ENCODE measurements around the gene TREML2.

- no peak for TF ChIP-seq ZNF19 (tag by site-specific recombination; IDR thresholded peaks at IDR 0.05; ENCODE audit: low read depth)
- TF ChIP-seq, protein P1, sequence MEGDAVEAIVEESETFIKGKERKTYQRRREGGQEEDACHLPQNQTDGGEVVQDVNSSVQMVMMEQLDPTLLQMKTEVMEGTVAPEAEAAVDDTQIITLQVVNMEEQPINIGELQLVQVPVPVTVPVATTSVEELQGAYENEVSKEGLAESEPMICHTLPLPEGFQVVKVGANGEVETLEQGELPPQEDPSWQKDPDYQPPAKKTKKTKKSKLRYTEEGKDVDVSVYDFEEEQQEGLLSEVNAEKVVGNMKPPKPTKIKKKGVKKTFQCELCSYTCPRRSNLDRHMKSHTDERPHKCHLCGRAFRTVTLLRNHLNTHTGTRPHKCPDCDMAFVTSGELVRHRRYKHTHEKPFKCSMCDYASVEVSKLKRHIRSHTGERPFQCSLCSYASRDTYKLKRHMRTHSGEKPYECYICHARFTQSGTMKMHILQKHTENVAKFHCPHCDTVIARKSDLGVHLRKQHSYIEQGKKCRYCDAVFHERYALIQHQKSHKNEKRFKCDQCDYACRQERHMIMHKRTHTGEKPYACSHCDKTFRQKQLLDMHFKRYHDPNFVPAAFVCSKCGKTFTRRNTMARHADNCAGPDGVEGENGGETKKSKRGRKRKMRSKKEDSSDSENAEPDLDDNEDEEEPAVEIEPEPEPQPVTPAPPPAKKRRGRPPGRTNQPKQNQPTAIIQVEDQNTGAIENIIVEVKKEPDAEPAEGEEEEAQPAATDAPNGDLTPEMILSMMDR (tag by site-specific recombination; IDR thresholded peaks at IDR 0.05) = no peak; the same call in 1 of the 2 replicates
- TF ChIP-seq, protein P2, sequence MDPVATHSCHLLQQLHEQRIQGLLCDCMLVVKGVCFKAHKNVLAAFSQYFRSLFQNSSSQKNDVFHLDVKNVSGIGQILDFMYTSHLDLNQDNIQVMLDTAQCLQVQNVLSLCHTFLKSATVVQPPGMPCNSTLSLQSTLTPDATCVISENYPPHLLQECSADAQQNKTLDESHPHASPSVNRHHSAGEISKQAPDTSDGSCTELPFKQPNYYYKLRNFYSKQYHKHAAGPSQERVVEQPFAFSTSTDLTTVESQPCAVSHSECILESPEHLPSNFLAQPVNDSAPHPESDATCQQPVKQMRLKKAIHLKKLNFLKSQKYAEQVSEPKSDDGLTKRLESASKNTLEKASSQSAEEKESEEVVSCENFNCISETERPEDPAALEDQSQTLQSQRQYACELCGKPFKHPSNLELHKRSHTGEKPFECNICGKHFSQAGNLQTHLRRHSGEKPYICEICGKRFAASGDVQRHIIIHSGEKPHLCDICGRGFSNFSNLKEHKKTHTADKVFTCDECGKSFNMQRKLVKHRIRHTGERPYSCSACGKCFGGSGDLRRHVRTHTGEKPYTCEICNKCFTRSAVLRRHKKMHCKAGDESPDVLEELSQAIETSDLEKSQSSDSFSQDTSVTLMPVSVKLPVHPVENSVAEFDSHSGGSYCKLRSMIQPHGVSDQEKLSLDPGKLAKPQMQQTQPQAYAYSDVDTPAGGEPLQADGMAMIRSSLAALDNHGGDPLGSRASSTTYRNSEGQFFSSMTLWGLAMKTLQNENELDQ (tag by site-specific recombination; IDR thresholded peaks at IDR 0.05; ENCODE audit: low read depth) = no peak
- no peak for TF ChIP-seq ZNF660 (tag by site-specific recombination; IDR thresholded peaks at IDR 0.05)
- no peak for TF ChIP-seq ZNF311 (tag by site-specific recombination; IDR thresholded peaks at IDR 0.05; ENCODE audit: borderline replicate concordance)
- no peak for TF ChIP-seq ZNF530 (tag by site-specific recombination; IDR thresholded peaks at IDR 0.05; ENCODE audit: low read depth)
- no peak for TF ChIP-seq ZNF768 (tag by site-specific recombination; IDR thresholded peaks at IDR 0.05)
- no peak for TF ChIP-seq ZNF623 (tag by site-specific recombination; IDR thresholded peaks at IDR 0.05)
- no peak for TF ChIP-seq ZBTB48 (tag by site-specific recombination; IDR thresholded peaks at IDR 0.05)
- no peak for TF ChIP-seq ATF2 (tag by site-specific recombination; IDR thresholded peaks at IDR 0.05; ENCODE audit: low read depth)
- TF ChIP-seq IKZF3 (tag by site-specific recombination; IDR thresholded peaks at IDR 0.05) = no peak
- TF ChIP-seq ZNF10 (tag by site-specific recombination; IDR thresholded peaks at IDR 0.05) = no peak
Observed at GRCh38 chr6:41150671-41151070, 50.3 kb downstream of the TREML2 start.
